ENCODE results near the gene EPB41L1.

Gene EPB41L1

GRCh38 chr20:36271639-36272546 lies 117.4 kb downstream of the EPB41L1 start:
- TF ChIP-seq ZNF24 (tag by site-specific recombination; IDR thresholded peaks at IDR 0.05) (no peak), ZFP3 (tag by site-specific recombination; IDR thresholded peaks at IDR 0.05; ENCODE audit: low read depth) (no peak), ZNF404 (tag by site-specific recombination; IDR thresholded peaks at IDR 0.05) (no peak), TSHZ1 (tag by site-specific recombination; IDR thresholded peaks at IDR 0.05; ENCODE audit: borderline replicate concordance) (no peak), ZNF433 (tag by site-specific recombination; IDR thresholded peaks at IDR 0.05; ENCODE audit: low read depth) (no peak), BCL6B (tag by site-specific recombination; IDR thresholded peaks at IDR 0.05) (no peak), KLF9 (tag by site-specific recombination; IDR thresholded peaks at IDR 0.05; ENCODE audit: low read depth) (no peak), ZNF837 (tag by site-specific recombination; IDR thresholded peaks at IDR 0.05) (no peak), ZNF792 (tag by site-specific recombination; IDR thresholded peaks at IDR 0.05) (no peak), ZNF843 (tag by site-specific recombination; IDR thresholded peaks at IDR 0.05) (no peak), ZSCAN18 (tag by site-specific recombination; IDR thresholded peaks at IDR 0.05) (no peak), ZNF133 (tag by site-specific recombination; IDR thresholded peaks at IDR 0.05) (no peak), ZBTB10 (tag by site-specific recombination; IDR thresholded peaks at IDR 0.05) (no peak), ZNF311 (tag by site-specific recombination; IDR thresholded peaks at IDR 0.05; ENCODE audit: borderline replicate concordance) (no peak), ZNF335 (tag by site-specific recombination; conservative IDR thresholded peaks at IDR 0.05) (no peak), ZNF274 (IDR thresholded peaks at IDR 0.05; ENCODE audit: low read length) (no peak), ZNF274 (tag by site-specific recombination; IDR thresholded peaks at IDR 0.05; ENCODE audit: borderline replicate concordance) (no peak)
- ChIA-PET CTCF (interaction anchor here (0.6 to 2.0 kb wide), 5 partner anchors 14 to 1117 kb away, joined by 3 to 8 read pairs (median 4); no protein-coding TSS in a partner anchor), POLR2A (interaction anchor here (0.6 kb wide), 1 partner anchor 205 kb away, joined by 6 read pairs; no protein-coding TSS in a partner anchor)
- H3K27ac ChIP-seq (ENCODE audit: extremely low read depth, low read depth, low read length) = no peak overlapping the region
- no peaks in the 10 kb centered on the region for H3K9me3 ChIP-seq (ENCODE audit: control insufficient read depth, insufficient read depth, low read depth, low read length)
- H3K4me1 ChIP-seq (ENCODE audit: control insufficient read depth, insufficient read depth, low read length) = no peaks in the 10 kb centered on the region
- H3K36me3 ChIP-seq (ENCODE audit: control insufficient read depth in 2 of 2, insufficient read depth in 1 of 2, low read length in 2 of 2) = no peaks in the 10 kb centered on the region
- no peak overlapping the region for H3K4me3 ChIP-seq (ENCODE audit: low read depth, low read length)
